Loucy (cell line): ENCODE measurements around the gene EXOC3L4.

Experiments used
- EZH2phosphoT487 ChIP-seq: fragments of 200-600 bp; IDR thresholded peaks from 2 replicates; pipeline ENCODE4 v1.6.1; 2018; ENCODE audit warnings: antibody characterized with exemption, mild to moderate bottlenecking, moderate library complexity, borderline replicate concordance
- TF ChIP-seq, protein P1 (sequence below): fragments of 200-600 bp; sonication (generic); conservative IDR thresholded peaks from 2 replicates; pipeline ENCODE4 v1.5.1; 2014; ENCODE audit warnings: mild to moderate bottlenecking, antibody characterized with exemption, low read length

- TF ChIP-seq, protein P1, sequence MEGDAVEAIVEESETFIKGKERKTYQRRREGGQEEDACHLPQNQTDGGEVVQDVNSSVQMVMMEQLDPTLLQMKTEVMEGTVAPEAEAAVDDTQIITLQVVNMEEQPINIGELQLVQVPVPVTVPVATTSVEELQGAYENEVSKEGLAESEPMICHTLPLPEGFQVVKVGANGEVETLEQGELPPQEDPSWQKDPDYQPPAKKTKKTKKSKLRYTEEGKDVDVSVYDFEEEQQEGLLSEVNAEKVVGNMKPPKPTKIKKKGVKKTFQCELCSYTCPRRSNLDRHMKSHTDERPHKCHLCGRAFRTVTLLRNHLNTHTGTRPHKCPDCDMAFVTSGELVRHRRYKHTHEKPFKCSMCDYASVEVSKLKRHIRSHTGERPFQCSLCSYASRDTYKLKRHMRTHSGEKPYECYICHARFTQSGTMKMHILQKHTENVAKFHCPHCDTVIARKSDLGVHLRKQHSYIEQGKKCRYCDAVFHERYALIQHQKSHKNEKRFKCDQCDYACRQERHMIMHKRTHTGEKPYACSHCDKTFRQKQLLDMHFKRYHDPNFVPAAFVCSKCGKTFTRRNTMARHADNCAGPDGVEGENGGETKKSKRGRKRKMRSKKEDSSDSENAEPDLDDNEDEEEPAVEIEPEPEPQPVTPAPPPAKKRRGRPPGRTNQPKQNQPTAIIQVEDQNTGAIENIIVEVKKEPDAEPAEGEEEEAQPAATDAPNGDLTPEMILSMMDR: no peak
- no peak for TF ChIP-seq EZH2phosphoT487
Observed at GRCh38 chr14:103143506-103143905, 49.0 kb downstream of the EXOC3L4 start.
